GM13976 (cell line): ENCODE results near the gene CARD11.
"Not testable (repeated sequence)": the region's sequence is repeated elsewhere in the genome, so short reads cannot be mapped to it uniquely, and the experiment has no call there.

Experiments used
- DNase-seq: peaks from one replicate; pipeline ENCODE4 v3.0.0; 2012; ENCODE audit warnings: low spot score
- in situ Hi-C: fragments of 300-500 bp; cut with MboI; formaldehyde crosslinking; loops from one replicate; pipeline ENCODE4 v1.12.0; 2022; ENCODE audit warnings: low sequenced_read_pairs, mixed read lengths, inconsistent platforms; ENCODE audit not compliant: unreplicated experiment
- TF ChIP-seq, protein P1 (sequence below): IDR thresholded peaks from 2 replicates; pipeline ENCODE4 v1.5.1; 2012; ENCODE audit warnings: borderline replicate concordance, mild to moderate bottlenecking; ENCODE audit not compliant: insufficient read depth; ENCODE audit errors: extremely low read depth, missing control alignments, control extremely low read depth

CARD11 gene

DNA sequence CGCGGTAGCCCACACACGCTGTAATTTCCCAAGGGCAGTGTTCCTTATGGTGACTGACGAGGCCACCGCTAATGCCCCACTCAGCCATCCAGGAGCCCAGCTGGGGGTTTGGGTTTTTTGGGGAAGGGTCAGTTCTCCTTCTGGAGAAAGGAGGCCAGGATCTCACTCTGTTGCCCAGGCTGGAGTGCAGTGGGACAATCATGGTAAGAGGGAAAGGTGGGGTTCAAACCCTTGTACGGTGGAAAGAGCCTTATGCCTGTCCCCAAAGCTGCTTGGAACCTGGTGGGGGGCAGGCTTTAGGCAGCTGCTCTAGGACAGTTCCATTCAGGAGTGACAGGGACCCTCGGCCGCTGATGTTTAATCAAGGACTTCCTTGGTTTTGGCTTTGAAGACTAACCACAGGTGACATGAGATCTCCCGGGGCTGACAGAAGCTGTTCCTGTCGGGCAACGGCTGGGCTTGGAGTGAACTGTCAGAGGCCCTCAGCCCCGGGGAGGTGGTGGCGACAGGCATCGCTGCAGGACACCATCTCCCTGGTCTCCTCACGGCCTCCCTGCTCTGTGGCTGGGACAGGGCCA lies 84.5 kb downstream of the CARD11 start:
- in situ Hi-C loops, result no loop called here
- TF ChIP-seq, protein P1, sequence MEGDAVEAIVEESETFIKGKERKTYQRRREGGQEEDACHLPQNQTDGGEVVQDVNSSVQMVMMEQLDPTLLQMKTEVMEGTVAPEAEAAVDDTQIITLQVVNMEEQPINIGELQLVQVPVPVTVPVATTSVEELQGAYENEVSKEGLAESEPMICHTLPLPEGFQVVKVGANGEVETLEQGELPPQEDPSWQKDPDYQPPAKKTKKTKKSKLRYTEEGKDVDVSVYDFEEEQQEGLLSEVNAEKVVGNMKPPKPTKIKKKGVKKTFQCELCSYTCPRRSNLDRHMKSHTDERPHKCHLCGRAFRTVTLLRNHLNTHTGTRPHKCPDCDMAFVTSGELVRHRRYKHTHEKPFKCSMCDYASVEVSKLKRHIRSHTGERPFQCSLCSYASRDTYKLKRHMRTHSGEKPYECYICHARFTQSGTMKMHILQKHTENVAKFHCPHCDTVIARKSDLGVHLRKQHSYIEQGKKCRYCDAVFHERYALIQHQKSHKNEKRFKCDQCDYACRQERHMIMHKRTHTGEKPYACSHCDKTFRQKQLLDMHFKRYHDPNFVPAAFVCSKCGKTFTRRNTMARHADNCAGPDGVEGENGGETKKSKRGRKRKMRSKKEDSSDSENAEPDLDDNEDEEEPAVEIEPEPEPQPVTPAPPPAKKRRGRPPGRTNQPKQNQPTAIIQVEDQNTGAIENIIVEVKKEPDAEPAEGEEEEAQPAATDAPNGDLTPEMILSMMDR, result no peak
- DNase-seq, result no peak

DNA sequence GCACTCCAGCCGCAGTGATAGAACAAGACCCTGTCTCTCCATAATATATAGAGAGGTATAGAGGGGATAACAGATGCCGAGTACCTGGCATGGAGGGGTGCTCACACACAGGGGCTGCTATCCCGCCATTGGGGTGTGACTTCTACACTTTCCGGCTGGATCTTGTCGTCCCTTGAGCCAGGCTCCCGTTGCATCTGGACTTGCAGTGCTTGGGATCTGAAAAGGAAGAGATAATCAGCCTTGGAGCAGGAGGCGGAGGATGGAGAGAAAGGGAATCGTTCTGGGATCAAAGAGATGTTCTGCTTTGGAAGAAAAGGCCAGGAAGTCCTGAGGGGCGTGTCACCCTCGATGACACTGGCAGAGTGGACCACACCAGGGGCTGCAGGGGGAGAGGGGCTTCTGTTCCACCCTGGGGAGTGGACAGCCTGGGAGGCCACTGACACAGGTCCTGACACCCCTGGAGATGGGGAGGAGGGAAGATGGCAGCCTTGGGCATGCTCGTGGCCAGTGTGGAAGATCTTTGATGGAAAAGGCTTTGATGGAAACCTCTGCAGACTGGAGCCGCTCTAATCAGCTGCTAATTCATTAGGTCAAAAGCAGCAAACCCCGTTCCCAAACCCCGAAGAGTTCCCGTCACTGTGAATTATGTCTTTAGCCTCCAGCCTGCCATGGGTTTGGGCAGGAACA lies 85.1 kb downstream of the CARD11 start:
- TF ChIP-seq, protein P1, result no peak
- no peak for DNase-seq
- in situ Hi-C loops, result no loop called here

DNA sequence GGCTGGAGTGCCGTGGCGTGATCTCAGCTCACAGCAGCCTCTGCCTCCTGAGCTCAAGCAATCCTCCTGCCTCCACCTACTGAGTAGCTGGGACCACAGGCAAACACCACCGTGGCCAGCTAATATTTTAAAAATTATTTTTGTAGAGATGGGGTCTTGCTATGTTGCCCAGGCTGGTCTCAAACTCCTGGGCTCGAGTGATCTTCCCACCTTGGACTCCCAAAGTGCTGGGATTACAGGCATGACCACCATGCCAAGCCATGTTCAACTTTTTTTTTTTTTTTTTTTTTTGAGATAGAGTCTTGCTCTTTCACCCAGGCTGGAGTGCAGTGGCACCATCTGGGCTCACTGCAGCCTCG lies 86.3 kb downstream of the CARD11 start:
- in situ Hi-C loops, DNase-seq: not testable (repeated sequence)

DNA sequence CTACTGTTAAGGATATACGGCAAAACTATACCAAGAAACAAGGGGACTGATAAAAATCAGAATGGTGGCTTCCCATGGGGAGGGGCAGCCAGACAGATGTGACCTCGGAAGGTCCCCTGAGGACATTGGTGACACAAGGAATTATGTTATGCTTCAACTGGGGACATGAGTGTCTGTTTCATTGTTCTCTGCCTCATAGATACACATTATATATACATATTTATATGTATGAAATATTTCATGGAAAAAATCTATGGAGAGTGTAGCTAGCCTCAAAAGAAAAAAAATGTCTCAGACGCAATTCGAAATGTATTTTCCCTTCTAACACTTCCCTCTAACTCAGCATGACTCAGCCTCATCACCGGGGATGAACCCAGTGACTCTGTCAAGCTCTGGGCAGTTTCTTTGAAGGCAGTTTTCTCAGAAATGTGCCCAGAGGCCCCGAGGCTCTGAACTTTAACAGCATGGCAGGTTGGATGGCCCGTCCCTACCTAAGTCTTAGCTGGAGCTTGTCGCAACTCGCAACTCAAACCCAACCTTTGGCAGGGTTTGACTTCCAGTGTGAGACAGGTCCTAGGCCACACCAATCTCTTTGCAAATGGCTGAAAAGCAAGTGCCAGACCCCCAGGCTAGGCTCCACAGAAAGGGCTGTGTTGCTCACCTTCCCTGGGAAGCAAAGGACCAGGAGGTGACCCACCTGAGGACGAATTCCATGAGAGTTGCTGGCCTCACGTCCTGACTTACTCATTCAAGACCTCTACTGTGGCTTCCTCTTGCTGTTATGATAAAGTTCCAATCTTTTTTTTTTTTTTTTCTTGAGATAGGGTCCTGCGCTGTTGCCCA lies 86.9 kb downstream of the CARD11 start:
- TF ChIP-seq, protein P1, result no peak
- no peak for DNase-seq
- in situ Hi-C loops, result no loop called here

DNA sequence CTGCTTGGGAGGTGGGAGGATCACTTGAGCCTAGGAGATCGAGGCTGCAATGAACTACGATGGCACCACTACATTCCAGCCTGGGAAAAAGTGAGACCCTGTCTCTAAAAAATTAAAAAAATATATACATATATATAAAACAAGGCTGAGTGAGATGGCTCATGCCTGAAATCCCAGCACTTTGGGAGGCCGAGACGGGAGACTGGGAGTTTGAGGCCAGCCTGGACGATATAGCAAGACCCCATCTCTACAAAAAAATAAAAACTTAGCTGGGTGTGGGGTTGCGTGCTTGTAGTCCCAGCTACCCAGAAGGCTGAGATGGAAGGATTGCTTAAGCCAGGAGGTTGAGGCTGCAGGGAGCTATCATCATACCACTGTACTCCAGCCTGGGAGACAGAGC lies 87.6 kb downstream of the CARD11 start:
- no peak for DNase-seq
- in situ Hi-C loops, result no loop called here
- TF ChIP-seq, protein P1, result no peak

DNA sequence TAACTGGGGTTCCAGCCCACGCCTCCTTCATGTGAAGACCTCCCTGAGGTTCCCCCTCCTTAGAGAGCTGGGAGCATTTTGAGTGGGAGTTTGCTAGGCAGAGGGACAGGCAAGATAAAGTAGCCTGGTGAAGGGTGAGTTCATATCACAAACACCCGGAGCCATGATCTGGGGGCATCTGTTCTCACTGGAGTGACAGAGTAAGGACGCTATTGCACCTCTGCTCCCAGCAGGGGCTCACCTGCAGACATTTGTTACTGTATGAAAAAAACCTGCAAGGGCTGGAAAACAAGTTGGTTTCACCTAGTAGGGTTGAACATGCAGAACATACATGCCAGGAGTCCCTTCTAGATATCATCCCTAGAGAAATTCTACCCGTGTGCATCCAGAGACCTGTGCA lies 88.4 kb downstream of the CARD11 start:
- TF ChIP-seq, protein P1, result no peak
- in situ Hi-C loops, result no loop called here
- DNase-seq, result no peak

DNA sequence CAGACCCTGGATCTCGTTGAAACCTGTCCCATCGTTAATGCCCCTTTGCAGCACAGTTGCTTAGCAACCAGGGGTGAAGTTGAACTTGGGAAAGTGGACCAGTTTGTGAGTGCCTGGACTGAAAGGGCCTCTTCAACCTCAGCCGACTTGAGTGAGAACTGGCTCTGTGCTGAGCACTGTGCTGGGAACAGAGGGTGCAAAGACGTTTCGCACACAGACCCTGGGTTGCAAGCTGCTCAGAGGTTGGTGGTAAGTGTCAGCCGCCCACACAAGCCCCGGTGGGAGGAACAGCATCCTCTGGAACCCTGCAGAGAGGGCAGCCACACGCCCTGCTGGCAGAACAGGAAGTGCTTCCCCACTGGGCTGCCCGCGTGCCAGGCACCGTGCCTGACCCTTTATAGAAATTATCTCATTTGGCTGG lies 89.2 kb downstream of the CARD11 start:
- no peak for DNase-seq
- in situ Hi-C loops, result no loop called here
- TF ChIP-seq, protein P1, result no peak
